NCI-H2107 treated with DMSO at 0.1 percent for 48 hours (cell line): ENCODE data around the gene UNCX.

Experiments
- DNase-seq: peaks from one replicate; lab custom pipeline; 2025; ENCODE audit not compliant: unreplicated experiment; lab: John Stamatoyannopoulos, UW

The UNCX gene

GRCh38 chr7:1242606-1243289 lies 10.1 kb downstream of the UNCX start:
- DNase-seq = no peak

GRCh38 chr7:1243290-1243963 lies 10.8 kb downstream of the UNCX start:
- DNase-seq = no peak

- no peak for DNase-seq
These were observed 11.3 kb downstream of the UNCX start for GRCh38 chr7:1243964-1244416.

GRCh38 chr7:1244700-1245523 lies 12.2 kb downstream of the UNCX start:
- DNase-seq = no peak

- DNase-seq = no peak
These were observed 12.9 kb downstream of the UNCX start for GRCh38 chr7:1245524-1246050.

GRCh38 chr7:1246160-1246870 lies 13.6 kb downstream of the UNCX start:
- no peak for DNase-seq

- DNase-seq = no peak
These were observed 14.3 kb downstream of the UNCX start for GRCh38 chr7:1246871-1247526.

GRCh38 chr7:1247527-1248041 lies 14.9 kb downstream of the UNCX start:
- DNase-seq = no peak

GRCh38 chr7:1248143-1248915 lies 15.7 kb downstream of the UNCX start:
- DNase-seq = no peak

- DNase-seq = no peak
These were observed 16.4 kb downstream of the UNCX start for GRCh38 chr7:1248916-1249581.

- no peak for DNase-seq
These were observed 17.1 kb downstream of the UNCX start for GRCh38 chr7:1249731-1250130.

- DNase-seq = no peak
These were observed 18.2 kb downstream of the UNCX start for GRCh38 chr7:1250901-1251300.

GRCh38 chr7:1251796-1252539 lies 19.3 kb downstream of the UNCX start:
- no peak for DNase-seq

GRCh38 chr7:1252540-1253090 lies 19.9 kb downstream of the UNCX start:
- DNase-seq = no peak

GRCh38 chr7:1253681-1254181 lies 21.1 kb downstream of the UNCX start:
- DNase-seq = no peak

GRCh38 chr7:1254281-1255079 lies 21.8 kb downstream of the UNCX start:
- DNase-seq = no peak
